Uterus (tissue), 4 donors: ENCODE results near the gene FAM20A. TPM values are rescaled to one million over a fixed set of nuclear protein-coding genes. Genes with fewer than 3 reads are reported as not detected.

ENCODE experiments used
- DNase-seq, 2 donors: peaks; one replicate each; pipeline ENCODE4 v3.0.0-alpha.2; 2019 to 2020
- H3K27ac ChIP-seq, 2 donors: fragments of 200-600 bp; sonication (generic); 1 replicate in 1 of 2; 2 replicates in 1 of 2; pipeline ENCODE4 v1.5.1; 2016 to 2018
- H3K27me3 ChIP-seq, 2 donors: fragments of 200-600 bp; sonication (generic); one replicate each; pipeline ENCODE4 v1.5.1; 2018 to 2019; ENCODE audit warnings: control low read depth in 1 of 2
- H3K36me3 ChIP-seq, 2 donors: fragments of 200-600 bp; sonication (generic); one replicate each; pipeline ENCODE4 v1.5.1; 2019; ENCODE audit warnings: control low read depth in 1 of 2
- H3K4me1 ChIP-seq, 2 donors: fragments of 200-600 bp; sonication (generic); one replicate each; pipeline ENCODE4 v1.5.1; 2018 to 2019; ENCODE audit warnings: control low read depth in 1 of 2
- H3K4me3 ChIP-seq, 2 donors: fragments of 200-600 bp; sonication (generic); 1 replicate in 1 of 2; 2 replicates in 1 of 2; pipeline ENCODE4 v1.5.1; 2018 to 2019; ENCODE audit warnings: mild to moderate bottlenecking in 1 of 2
- H3K9me3 ChIP-seq, 2 donors: fragments of 200-600 bp; sonication (generic); one replicate each; pipeline ENCODE4 v1.5.1; 2019; ENCODE audit warnings: control low read depth in 1 of 2
- POLR2A ChIP-seq, 2 donors: fragments of 450-650 bp; IDR thresholded peaks; one replicate each; pipeline ENCODE4 v1.6.1; 2016; ENCODE audit warnings: antibody characterized with exemption in 2 of 2, mild to moderate bottlenecking in 1 of 2, moderate library complexity in 1 of 2
- intact Hi-C: fragments of 100-400 bp; cut with DNase I; formaldehyde crosslinking; loops from one replicate; pipeline ENCODE4 v1.15.1; 2023; ENCODE audit warnings: low total_unique reads
- total RNA-seq, 4 donors: library from RNA; depleted of rRNA in 3 of 4; stranded (reverse); fragments of >200 nt in 3 of 4; gene quantifications; one replicate each; pipeline versions ENCODE4 v1.1.0 to v1.2.4, GENCODE V29; 2014 to 2023
- TF ChIP-seq, protein P1 (sequence below), 4 experiments: fragments of 200-600 bp in 2 of 4; fragments of 450-650 bp in 2 of 4; sonication (generic) in 2 of 4; IDR thresholded peaks; one replicate each; pipeline ENCODE4 v1.5.1; 2016 to 2019; ENCODE audit warnings: antibody characterized with exemption in 4 of 4, mild to moderate bottlenecking in 2 of 4, moderate library complexity in 1 of 4
- donor health status: DM: yes; HTN: yes; CAD: no.

FAM20A gene
- total RNA-seq, 4 donors from 2014 or later: under 0.01 to 40.3 (median 14.0) TPM

DNA sequence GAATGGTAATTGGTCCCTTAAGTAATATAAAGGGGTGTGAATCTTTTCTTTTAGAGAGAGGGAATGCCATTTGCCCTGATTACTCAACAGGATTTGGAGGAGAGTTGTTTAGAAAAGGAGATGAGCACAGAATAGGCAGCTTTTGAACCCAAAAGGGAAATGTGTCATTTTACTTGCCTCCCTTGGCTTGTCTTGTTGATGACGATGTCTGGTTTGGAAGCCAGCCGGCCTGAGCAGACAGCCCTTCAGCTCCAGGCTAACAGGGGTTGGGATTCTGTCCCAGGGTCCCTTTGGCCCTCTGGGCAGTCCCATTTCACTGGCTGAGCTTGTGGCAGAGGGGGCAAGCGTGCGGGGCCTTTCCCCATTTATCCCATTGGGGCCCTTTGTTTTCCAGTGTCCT lies 111.2 kb downstream of the FAM20A start:
- DNase-seq: no peak
- no peak overlapping the region for H3K27ac ChIP-seq
- no peaks in the 10 kb centered on the region for H3K36me3 ChIP-seq
- no peak for TF ChIP-seq POLR2A (IDR thresholded peaks at IDR 0.05)
- TF ChIP-seq, protein P1, sequence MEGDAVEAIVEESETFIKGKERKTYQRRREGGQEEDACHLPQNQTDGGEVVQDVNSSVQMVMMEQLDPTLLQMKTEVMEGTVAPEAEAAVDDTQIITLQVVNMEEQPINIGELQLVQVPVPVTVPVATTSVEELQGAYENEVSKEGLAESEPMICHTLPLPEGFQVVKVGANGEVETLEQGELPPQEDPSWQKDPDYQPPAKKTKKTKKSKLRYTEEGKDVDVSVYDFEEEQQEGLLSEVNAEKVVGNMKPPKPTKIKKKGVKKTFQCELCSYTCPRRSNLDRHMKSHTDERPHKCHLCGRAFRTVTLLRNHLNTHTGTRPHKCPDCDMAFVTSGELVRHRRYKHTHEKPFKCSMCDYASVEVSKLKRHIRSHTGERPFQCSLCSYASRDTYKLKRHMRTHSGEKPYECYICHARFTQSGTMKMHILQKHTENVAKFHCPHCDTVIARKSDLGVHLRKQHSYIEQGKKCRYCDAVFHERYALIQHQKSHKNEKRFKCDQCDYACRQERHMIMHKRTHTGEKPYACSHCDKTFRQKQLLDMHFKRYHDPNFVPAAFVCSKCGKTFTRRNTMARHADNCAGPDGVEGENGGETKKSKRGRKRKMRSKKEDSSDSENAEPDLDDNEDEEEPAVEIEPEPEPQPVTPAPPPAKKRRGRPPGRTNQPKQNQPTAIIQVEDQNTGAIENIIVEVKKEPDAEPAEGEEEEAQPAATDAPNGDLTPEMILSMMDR (IDR thresholded peaks at IDR 0.05): no peak
- no peak overlapping the region for H3K4me3 ChIP-seq
- H3K27me3 ChIP-seq: no peaks in the 10 kb centered on the region
- H3K9me3 ChIP-seq: no peaks in the 10 kb centered on the region
- intact Hi-C loops: no loop called here
- H3K4me1 ChIP-seq: no peaks in the 10 kb centered on the region

Other genes with a start within 250 kb of the FAM20A start
- 10 to 100 TPM in 3 of 4 donors, 1 to 10 TPM in 1; 7.9 to 40.7 (median 27.9) TPM for gene WIPI1, start 143.9 kb downstream of the FAM20A start, total RNA-seq
- 100 to 1,000 TPM; 171 to 532 (median 388) TPM for gene PRKAR1A, start 88.9 kb downstream of the FAM20A start, total RNA-seq